GM03348 (cell line): ENCODE results near the gene PLD4.
A peak's percentile ranks its signal among the peaks of the same experiment; 100 is the strongest.

Experiments
- DNase-seq: peaks from one replicate; pipeline ENCODE4 v3.0.0; 2012; ENCODE audit warnings: low spot score

Gene PLD4

DNA sequence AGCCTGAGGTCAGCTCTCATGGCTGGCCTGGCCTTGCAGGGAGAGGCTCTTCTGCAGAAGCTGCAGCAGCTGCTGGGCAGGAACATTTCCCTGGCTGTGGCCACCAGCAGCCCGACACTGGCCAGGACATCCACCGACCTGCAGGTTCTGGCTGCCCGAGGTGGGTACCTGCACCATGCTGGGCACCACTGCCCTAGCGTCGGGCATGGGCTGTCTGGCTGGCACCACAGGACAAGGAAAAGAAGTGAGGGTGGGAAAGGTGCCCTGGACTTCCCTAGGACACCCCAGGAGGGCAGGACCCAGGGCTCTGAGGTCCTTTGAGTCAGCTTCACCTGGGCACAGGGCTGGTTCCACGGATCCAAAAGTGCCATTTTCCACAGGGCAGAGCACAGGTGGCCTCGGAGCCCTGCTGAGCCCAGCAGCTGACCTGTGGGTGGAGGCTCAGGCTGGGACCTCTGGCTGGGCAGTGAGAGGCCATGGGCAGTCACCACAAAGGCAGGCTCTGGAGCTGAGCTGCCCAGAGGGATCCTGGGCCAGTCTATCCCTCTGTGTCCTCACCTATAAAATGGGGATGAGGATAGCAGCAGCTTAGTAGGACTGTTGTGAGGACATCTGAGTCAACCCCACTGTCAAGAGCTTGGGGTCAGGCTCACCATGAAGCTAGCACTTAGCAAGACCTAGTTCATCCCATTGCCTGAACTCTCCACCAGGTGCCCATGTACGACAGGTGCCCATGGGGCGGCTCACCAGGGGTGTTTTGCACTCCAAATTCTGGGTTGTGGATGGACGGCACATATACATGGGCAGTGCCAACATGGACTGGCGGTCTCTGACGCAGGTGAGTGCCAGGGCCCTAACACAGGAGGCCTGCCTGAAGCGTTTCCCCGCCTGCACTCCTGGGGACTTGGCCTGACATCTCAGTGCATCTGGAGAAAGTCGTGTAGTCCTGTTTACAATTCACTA is 4.9 kb downstream of the PLD4 start:
- no peak for DNase-seq

DNA sequence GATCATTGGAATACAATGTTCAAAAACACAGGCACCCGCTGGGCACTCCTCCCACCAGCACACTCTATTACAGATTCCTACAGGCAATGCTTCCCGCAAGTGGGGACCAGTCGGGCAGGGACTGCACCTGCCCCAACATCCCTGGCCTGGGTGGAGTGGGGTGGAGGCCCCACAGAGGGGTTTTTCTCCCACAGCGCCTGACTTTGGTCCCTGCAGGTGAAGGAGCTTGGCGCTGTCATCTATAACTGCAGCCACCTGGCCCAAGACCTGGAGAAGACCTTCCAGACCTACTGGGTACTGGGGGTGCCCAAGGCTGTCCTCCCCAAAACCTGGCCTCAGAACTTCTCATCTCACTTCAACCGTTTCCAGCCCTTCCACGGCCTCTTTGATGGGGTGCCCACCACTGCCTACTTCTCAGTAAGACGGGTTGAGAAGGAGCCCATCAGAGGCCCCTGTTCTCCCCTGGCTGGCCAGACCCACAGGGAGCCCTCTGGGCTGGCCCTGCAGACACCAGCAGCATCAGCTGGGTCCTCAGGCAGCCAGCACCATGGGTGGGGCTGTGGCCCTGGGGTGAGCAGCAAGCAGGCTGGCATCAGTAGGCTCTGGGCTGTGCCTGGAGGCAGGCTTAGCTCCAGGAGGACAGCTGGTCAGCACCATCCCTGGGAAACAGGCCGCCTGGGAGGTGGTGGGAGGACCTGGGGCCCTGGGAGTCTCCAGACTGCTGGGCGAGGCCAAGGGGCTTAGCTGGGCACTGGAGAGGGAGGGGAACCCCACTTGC is 6.0 kb downstream of the PLD4 start:
- DNase-seq: no peak

GRCh38 chr14:104931304-104931770 is 6.7 kb downstream of the PLD4 start:
- DNase-seq: no peak

DNA sequence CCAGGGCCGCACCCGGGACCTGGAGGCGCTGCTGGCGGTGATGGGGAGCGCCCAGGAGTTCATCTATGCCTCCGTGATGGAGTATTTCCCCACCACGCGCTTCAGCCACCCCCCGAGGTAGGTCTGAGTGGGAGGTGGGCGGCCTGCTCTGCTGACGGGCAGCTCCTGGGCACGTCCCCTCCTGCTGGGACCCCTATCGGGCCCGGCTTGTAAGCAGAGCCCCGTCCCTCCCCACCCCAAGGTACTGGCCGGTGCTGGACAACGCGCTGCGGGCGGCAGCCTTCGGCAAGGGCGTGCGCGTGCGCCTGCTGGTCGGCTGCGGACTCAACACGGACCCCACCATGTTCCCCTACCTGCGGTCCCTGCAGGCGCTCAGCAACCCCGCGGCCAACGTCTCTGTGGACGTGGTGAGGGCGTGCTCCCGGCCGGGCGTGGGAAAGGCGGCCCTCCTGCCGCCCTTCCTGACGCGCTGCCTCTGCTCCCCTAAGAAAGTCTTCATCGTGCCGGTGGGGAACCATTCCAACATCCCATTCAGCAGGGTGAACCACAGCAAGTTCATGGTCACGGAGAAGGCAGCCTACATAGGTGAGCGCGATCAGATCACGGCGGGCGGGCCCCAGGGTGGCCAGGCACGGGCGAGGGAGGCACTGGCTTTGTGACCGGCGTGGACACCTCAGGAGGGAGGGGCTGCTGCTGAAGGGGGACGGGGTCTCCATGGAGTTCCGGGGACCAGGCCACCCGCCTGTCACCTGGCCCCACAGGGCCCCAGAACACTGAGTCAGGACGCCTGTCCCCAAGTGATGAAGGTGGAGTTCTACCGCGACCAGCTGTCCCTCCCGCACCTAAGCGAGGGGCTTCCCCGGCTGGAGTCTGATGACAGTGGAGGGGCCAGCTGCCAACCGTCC is 7.3 kb downstream of the PLD4 start:
- no peak for DNase-seq

DNA sequence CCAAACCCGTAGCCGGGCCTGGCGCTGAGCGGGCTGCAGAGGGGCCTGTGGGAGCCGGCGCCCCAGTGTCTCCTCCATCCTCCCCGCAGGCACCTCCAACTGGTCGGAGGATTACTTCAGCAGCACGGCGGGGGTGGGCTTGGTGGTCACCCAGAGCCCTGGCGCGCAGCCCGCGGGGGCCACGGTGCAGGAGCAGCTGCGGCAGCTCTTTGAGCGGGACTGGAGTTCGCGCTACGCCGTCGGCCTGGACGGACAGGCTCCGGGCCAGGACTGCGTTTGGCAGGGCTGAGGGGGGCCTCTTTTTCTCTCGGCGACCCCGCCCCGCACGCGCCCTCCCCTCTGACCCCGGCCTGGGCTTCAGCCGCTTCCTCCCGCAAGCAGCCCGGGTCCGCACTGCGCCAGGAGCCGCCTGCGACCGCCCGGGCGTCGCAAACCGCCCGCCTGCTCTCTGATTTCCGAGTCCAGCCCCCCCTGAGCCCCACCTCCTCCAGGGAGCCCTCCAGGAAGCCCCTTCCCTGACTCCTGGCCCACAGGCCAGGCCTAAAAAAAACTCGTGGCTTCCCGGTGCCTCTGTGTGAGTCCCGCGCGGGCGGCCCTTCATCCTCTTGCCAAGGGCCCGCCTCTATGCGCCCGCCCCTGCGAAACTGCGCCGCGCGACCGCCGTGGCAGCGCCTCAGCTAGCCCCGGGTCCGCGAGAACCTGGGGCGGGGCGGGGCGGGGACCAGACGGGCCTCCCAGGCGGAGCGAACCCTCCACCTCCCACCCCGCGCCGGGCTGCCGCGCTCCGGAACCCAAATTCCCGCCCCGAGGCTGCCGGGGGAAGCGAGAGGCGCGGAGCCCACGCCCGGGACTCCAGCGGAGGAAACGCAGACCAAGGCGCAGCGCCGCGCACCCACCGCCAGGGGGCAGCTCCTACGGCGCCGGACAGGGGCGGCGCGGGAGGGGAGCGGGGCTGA is 8.3 kb downstream of the PLD4 start:
- DNase-seq: peak; percentile 97

DNA sequence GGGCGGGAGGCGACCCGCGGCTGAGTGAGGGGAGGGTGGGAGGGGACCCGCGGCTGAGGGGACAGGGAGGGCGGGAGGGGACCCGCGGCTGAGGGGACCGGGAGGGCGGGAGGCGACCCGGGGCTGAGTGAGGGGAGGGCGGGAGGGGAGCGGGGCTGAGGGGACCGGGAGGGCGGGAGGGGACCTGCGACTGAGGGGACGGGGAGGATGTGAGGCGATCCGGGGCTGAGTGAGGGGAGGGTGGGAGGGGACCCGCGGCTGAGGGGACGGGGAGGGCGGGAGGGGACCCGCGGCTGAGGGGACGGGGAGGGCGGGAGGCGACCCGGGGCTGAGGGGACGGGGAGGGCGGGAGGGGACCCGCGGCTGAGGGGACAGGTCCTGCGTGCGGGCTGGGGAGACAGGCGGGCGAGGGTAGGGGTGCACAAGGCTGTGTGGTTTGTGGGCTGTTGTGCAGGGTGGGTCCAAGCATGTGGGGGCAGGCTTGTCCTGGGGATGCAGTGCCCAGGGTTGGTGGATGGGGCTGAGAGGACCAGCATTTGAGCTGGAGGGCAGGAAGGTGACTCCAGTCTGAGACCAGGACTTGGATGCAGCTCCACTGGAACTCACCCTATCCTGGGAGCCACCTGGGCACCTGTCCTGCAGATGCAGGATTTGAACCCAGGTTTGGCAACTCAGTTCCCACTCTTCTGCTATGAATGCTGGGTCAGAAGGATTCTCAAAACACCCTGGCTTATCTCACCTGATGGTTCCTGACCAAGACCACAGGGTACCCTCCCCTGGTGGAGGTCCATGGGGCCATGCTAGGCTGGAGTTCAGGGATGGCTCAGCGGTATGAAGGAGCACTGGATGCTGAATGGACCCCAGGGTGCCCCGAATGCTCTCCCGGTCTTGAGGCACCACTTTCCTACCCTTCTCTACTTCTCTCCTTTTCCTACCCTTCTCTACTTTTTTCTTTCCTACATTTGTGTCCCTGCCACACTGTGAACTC is 9.4 kb downstream of the PLD4 start:
- DNase-seq: no peak

GRCh38 chr14:104935026-104935650 is 10.5 kb downstream of the PLD4 start:
- DNase-seq: no peak

GRCh38 chr14:104935955-104936354 is 11.3 kb downstream of the PLD4 start:
- no peak for DNase-seq

DNA sequence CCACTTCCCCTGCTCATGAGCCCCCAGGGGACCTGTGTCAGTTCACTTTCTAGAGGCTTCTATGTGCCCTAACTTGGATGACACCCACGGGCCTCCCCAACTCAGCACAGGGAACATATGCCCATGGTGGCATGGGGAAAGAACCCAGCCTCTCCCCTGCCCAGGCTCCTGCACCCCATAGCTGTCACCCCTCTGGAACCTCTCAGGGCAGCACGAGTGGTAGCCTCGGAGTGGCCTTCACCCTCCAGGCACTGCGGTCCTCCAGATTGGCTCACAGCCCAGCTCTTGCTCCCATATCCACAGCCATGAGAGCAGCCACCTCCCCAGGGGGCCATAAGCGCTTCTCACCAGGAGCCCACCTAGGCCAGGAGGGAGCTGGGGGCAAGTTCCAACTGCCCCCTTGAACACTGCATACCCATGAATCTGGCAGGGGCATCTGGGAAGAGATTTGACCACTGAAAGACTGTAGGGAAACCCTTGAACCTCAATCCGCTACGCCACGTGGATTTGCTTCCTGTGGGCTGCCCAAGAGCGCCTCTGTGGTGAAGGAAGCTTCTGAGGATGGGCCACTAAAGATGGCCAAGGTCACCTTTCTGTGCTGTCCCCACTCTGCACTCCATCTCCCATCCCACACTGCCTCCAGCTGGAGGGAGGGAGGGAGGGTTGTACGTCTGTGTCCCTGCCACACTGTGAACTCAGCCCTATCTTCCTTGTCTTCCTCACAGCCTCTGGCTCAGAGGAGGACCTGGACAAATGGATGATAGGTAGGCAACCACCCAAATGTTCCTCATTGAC is 11.9 kb downstream of the PLD4 start:
- no peak for DNase-seq

- no peak for DNase-seq
Observed at GRCh38 chr14:104937161-104937560, 12.5 kb downstream of the PLD4 start.

GRCh38 chr14:104937694-104938365 is 13.2 kb downstream of the PLD4 start:
- no peak for DNase-seq

DNA sequence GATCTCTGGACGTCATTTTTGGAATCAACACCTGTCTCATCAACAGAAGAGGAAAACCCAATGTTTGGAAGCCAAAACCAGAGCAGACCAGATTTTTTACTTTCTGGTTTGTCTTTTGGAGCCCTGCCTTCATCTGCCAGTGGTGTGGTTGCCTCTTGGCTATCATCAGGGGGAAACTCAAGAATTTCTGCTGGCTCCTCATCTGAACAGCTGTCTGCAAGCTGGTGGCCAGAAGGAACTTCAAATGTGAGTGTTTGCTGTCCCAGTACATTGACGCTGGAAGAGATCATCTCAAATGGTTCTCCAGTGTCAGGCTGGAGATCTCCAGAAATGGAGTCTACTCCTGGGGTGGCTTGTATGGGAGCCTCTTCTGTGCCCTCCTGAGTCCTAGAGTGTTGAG is 13.8 kb downstream of the PLD4 start:
- no peak for DNase-seq

DNA sequence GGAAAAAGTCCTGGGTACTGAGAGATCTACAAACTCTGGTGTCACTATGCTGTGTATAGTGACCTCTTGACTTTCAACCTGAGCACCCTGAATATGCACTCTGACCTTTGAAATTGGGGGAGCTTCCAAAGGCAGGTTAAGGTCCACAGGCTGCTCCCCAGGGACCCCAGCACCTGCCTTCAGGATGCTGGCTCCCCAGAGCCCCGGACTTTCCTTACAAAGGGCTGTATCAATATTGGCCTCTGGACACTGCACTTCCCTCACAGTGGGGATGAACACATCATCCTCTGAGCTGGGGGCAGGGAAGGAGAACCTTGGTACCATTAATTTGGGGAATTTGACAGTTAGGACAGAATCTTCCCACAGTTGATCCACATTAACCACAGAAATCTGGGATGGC is 14.3 kb downstream of the PLD4 start:
- DNase-seq: no peak

GRCh38 chr14:104939666-104940410 is 15.2 kb downstream of the PLD4 start:
- no peak for DNase-seq

DNA sequence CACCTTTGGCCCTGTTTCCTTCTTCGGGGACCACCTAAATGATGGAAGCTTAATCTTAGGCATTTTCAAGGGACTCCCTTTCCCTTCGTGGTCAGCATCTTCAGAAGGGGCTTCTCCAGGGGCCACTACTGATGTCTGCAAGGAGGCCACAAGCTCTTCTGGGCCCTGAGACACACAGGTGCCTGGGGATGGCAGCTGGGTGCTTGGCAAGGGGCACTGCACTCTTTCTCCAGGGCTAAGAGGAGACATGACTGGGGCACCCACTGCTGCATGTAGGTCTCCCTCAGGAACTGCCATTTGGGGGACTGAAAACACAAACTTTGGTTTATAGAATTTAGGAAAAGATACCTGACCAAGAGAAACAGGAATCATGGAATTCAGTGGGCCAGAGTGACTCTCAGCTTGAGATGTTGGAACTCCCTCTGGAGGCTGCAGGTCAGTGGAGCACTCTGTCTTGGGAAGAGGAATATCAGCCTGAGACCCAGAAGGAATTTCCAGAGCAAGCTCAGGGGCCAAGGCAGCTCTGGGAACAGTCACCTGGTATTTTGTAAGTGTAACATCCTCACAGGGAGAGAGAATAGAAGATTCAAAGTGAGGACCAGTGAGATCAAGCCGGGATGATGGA is 16.0 kb downstream of the PLD4 start:
- no peak for DNase-seq
